Panc1 (cell line): ENCODE measurements around the gene GPR50. TPM values are rescaled to one million over a fixed set of nuclear protein-coding genes. Genes with fewer than 3 reads are reported as not detected.

ENCODE experiments used
- ATAC-seq: fragments of 200-7000 bp; cut with Tn5 transposase; 2 replicates; pipeline ENCODE4 v1.9.1; 2020; ENCODE audit warnings: mild to moderate bottlenecking, moderate library complexity
- BruUV-seq: library from RNA; stranded (reverse); fragments of 400-500 nt; replicated peaks from 2 replicates; lab custom pipeline; 2021; lab: Mats Ljungman, UMichigan
- CTCF ChIA-PET: fragments of 300-600 bp; sonication (Branson Sonifier 250); formaldehyde crosslinking; loops from one replicate; lab custom pipeline; 2022; ENCODE audit warnings: antibody characterized with exemption; lab: Charles Lee
- POLR2A ChIA-PET: fragments of 300-600 bp; sonication (Branson Sonifier 250); formaldehyde crosslinking; loops from one replicate; lab custom pipeline; 2022; ENCODE audit warnings: antibody characterized with exemption; lab: Charles Lee
- DNase-seq: peaks from one replicate; pipeline ENCODE4 v3.0.0-alpha.2; 2010; ENCODE audit warnings: low read depth, low spot score
- H3K27ac ChIP-seq: 2 replicates; pipeline ENCODE4 v1.5.1; 2011; ENCODE audit warnings: mild to moderate bottlenecking, low read length, inconsistent platforms
- H3K27me3 ChIP-seq: fragments of 200-500 bp; sonication (Bioruptor generic); 2 replicates; pipeline ENCODE4 v1.6.0; 2014; ENCODE audit warnings: low read length, inconsistent platforms; ENCODE audit not compliant: control insufficient read depth, insufficient read depth
- H3K36me3 ChIP-seq: fragments of 200-500 bp; sonication (Bioruptor generic); 2 replicates; pipeline ENCODE4 v1.5.1; 2014; ENCODE audit warnings: inconsistent platforms, mild to moderate bottlenecking, low read length, moderate library complexity; ENCODE audit not compliant: control insufficient read depth, insufficient read depth
- H3K4me1 ChIP-seq: 2 replicates; pipeline ENCODE4 v1.5.1; 2011; ENCODE audit warnings: inconsistent platforms, mild to moderate bottlenecking, low read length, moderate library complexity; ENCODE audit not compliant: control insufficient read depth, insufficient read depth
- H3K4me3 ChIP-seq, 2 experiments: 2 replicates each; pipeline ENCODE4 v1.5.1; 2011 to 2012; ENCODE audit warnings: low read depth in 2 of 2, low read length in 2 of 2, mild to moderate bottlenecking in 2 of 2, inconsistent platforms in 1 of 2, moderate library complexity in 1 of 2
- H3K9me3 ChIP-seq: fragments of 200-500 bp; sonication (Bioruptor generic); 2 replicates; pipeline ENCODE4 v1.5.1; 2014; ENCODE audit warnings: low read depth, mild to moderate bottlenecking, inconsistent platforms, low read length, moderate library complexity; ENCODE audit not compliant: control insufficient read depth, insufficient read depth
- POLR2AphosphoS5 ChIP-seq: IDR thresholded peaks from 2 replicates; pipeline ENCODE4 v1.6.1; 2012; ENCODE audit warnings: mild to moderate bottlenecking, low read depth, low read length, moderate library complexity
- SIN3A ChIP-seq: IDR thresholded peaks from 2 replicates; pipeline ENCODE4 v1.6.1; 2012; ENCODE audit warnings: low read depth, mild to moderate bottlenecking, low read length, moderate library complexity, borderline replicate concordance; ENCODE audit not compliant: insufficient read depth
- TCF7L2 ChIP-seq: IDR thresholded peaks from 2 replicates; pipeline ENCODE4 v1.6.1; 2011; ENCODE audit warnings: mild to moderate bottlenecking, low read depth, low read length, inconsistent platforms
- in situ Hi-C: cut with HindIII; loops from 2 replicates; pipeline ENCODE4 v1.10.0; 2016; ENCODE audit warnings: low sequenced_read_pairs, low pct_unique_long_range_greater_than_20kb
- intact Hi-C: fragments of 100-400 bp; cut with micrococcal nuclease; formaldehyde crosslinking; loops from one replicate; pipeline ENCODE4 v1.10.0; 2022; ENCODE audit not compliant: unreplicated experiment
- total RNA-seq: library from RNA; stranded (reverse); gene quantifications from one replicate; pipeline ENCODE4 v1.2.1, GENCODE V29; 2021; ENCODE audit not compliant: unreplicated experiment
- TF ChIP-seq, protein P1 (sequence below): fragments of 450-650 bp; IDR thresholded peaks from 2 replicates; pipeline ENCODE4 v1.5.1; 2017; ENCODE audit warnings: mild to moderate bottlenecking
- TF ChIP-seq, protein P2 (sequence below), 2 experiments: IDR thresholded peaks; 2 replicates each; pipeline ENCODE4 v1.6.1; 2011 to 2012; ENCODE audit warnings: low read depth in 2 of 2, control low read depth in 1 of 2, low read length in 1 of 2, mild to moderate bottlenecking in 1 of 2, moderate library complexity in 1 of 2; ENCODE audit not compliant: insufficient read depth in 1 of 2

The GPR50 gene
- total RNA-seq, 1 experiment from 2014 or later: 0.26 TPM

- CTCF ChIA-PET: no interaction called here
- Histone ChIP-seq H3K27ac (no peak overlapping the region), H3K4me3 (peak overlapping the region; percentile 7 to 18; a peak in 2 of 4 replicates), H3K9me3 (no peaks in the 10 kb centered on the region), H3K4me1 (peaks cover 4% of the 10 kb centered on the region), H3K27me3 (peaks cover 23% of the 10 kb centered on the region), H3K36me3 (no peaks in the 10 kb centered on the region)
- POLR2A ChIA-PET: no interaction called here
- intact Hi-C loops: no loop called here
- in situ Hi-C loops: no loop called here
- BruUV-seq: no TSS peak
- ATAC-seq (peak; percentile 74), DNase-seq (no peak)
- TF ChIP-seq, protein P1, sequence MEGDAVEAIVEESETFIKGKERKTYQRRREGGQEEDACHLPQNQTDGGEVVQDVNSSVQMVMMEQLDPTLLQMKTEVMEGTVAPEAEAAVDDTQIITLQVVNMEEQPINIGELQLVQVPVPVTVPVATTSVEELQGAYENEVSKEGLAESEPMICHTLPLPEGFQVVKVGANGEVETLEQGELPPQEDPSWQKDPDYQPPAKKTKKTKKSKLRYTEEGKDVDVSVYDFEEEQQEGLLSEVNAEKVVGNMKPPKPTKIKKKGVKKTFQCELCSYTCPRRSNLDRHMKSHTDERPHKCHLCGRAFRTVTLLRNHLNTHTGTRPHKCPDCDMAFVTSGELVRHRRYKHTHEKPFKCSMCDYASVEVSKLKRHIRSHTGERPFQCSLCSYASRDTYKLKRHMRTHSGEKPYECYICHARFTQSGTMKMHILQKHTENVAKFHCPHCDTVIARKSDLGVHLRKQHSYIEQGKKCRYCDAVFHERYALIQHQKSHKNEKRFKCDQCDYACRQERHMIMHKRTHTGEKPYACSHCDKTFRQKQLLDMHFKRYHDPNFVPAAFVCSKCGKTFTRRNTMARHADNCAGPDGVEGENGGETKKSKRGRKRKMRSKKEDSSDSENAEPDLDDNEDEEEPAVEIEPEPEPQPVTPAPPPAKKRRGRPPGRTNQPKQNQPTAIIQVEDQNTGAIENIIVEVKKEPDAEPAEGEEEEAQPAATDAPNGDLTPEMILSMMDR: no peak
- no peak for TF ChIP-seq POLR2AphosphoS5
- no peak for TF ChIP-seq SIN3A
- TF ChIP-seq TCF7L2: no peak
- TF ChIP-seq, protein P2, sequence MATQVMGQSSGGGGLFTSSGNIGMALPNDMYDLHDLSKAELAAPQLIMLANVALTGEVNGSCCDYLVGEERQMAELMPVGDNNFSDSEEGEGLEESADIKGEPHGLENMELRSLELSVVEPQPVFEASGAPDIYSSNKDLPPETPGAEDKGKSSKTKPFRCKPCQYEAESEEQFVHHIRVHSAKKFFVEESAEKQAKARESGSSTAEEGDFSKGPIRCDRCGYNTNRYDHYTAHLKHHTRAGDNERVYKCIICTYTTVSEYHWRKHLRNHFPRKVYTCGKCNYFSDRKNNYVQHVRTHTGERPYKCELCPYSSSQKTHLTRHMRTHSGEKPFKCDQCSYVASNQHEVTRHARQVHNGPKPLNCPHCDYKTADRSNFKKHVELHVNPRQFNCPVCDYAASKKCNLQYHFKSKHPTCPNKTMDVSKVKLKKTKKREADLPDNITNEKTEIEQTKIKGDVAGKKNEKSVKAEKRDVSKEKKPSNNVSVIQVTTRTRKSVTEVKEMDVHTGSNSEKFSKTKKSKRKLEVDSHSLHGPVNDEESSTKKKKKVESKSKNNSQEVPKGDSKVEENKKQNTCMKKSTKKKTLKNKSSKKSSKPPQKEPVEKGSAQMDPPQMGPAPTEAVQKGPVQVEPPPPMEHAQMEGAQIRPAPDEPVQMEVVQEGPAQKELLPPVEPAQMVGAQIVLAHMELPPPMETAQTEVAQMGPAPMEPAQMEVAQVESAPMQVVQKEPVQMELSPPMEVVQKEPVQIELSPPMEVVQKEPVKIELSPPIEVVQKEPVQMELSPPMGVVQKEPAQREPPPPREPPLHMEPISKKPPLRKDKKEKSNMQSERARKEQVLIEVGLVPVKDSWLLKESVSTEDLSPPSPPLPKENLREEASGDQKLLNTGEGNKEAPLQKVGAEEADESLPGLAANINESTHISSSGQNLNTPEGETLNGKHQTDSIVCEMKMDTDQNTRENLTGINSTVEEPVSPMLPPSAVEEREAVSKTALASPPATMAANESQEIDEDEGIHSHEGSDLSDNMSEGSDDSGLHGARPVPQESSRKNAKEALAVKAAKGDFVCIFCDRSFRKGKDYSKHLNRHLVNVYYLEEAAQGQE (IDR thresholded peaks at IDR 0.05; ENCODE audit: insufficient read depth in 1 of 2, low read depth in 2 of 2, low read length in 1 of 2): no peak
These were observed 1.0 kb downstream of the GPR50 start for GRCh38 chrX:151177141-151178027.

DNA sequence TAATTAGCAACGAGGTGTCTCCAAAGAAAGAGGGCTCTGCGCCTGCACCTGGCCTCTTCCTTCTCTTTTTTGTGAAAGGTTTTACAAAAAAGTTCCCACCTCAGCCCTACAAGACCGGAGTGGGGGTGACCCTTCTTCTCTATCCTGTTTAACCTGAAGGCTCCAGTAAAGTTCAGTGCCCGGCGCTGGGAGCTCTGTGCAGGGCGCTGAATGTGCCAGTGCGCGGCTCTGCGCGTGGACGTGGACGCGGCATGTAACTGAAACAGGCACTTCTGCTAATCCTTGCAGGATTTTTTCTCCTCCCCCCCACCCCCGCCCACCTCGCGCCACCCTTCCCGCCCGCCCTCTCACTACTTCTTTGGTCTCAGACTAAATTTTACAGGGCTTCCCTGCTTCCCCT is 2.4 kb downstream of the GPR50 start:
- intact Hi-C loops: no loop called here
- Histone ChIP-seq H3K4me1 (peaks cover 4% of the 10 kb centered on the region), H3K9me3 (no peaks in the 10 kb centered on the region), H3K27ac (no peak overlapping the region), H3K4me3 (peak overlapping the region in 1 of 2 experiments; percentile 36; a peak in 1 of 4 replicates), H3K36me3 (no peaks in the 10 kb centered on the region), H3K27me3 (peaks cover 23% of the 10 kb centered on the region; the same call in 1 of the 2 replicates)
- in situ Hi-C loops: no loop called here
- TF ChIP-seq, protein P2 (IDR thresholded peaks at IDR 0.05; ENCODE audit: insufficient read depth in 1 of 2, low read depth in 2 of 2, low read length in 1 of 2): no peak
- TF ChIP-seq SIN3A (no peak), POLR2AphosphoS5 (no peak), TCF7L2 (no peak)
- TF ChIP-seq, protein P1: no peak
- ChIA-PET POLR2A (no interaction called here), CTCF (no interaction called here)
- DNase-seq: no peak
- no peak for ATAC-seq
- no TSS peak for BruUV-seq
